CD4-positive, alpha-beta T cell treated with Interleukin-1 beta for 1 hour (primary cell): ENCODE measurements around the gene MPPED1.

Source experiments
- DNase-seq, 2 donors: peaks; one replicate each; pipeline ENCODE4 v3.0.0-alpha.2; 2020 to 2022

MPPED1 gene

GRCh38 chr22:43550024-43550620 is 138.3 kb downstream of the MPPED1 start:
- no peak for DNase-seq

DNA sequence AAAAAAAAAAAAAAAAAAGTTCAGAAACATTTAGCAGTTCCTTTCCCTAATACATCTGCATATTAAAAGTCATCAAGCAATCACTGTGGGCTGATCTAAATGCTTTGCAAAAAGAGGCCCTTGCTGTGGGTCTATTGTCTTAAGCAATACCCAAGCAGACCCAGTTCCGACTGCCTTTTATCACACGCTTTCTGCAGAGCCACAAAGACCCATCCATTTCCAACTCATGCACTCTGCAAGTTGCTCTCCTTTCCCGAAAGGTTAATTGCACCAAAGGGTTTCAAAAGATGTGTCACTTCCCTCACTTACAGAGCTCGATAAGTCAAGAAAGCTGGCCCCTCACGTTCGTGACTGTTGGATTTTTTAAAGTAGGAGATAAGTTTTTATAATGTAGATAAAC is 138.9 kb downstream of the MPPED1 start:
- DNase-seq: no peak

DNA sequence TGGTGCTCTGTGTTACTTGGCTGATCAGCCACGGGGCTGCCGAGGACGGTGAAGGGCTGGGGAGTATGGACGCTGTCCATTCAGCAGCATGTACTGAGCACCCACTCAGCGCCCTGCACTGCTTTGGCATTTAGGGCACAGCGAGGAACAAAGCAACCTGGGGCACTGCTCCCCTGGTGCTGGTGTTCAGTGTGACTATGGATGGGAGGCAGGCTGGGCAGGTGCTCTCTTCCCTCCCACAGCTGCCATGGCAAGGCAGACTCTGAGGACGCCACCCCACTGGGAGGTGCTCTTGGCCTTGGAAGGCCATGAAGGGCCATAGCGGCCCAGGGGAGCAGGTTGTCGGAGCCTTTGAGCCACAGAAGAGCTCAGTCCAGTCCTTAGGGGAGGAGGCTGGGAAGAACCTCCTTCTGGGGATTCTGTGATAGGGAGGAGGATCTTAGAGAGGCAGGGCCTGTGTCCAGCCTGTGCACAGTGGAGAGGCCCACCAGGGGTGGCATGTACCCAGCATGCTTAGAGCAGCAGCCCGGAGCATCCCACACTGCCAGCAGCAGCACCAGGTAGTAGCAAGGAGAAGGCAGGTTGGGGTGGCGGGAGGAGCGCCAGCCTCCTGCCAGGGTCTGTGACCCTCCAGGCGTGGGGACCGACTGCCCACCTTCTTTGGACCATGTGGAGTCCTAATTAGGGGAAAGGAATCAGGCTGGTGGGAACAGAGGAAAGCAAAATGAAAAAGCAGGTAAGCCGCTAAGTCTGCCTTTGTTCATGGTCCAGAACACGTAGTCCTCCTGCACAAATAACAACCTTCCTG is 141.8 kb downstream of the MPPED1 start:
- no peak for DNase-seq

DNA sequence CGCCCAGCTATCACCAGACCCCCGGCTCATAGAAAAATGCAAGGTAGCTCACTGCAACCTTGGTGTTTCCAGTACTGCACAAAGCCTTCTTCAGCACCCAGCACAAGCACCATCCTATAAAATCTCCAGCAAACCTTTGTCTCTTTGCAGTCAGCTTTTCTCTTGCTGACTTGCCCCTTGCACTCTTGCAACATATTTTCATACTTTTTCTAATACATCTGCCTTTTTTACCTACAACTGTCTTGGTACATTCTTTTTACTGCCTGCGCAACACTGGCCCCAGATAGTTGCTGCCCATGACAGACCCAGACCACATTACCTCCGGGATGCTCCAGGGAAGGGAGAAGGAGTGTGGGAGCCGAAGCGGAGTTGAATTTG is 142.4 kb downstream of the MPPED1 start:
- no peak for DNase-seq

- no peak for DNase-seq
These were observed 143.0 kb downstream of the MPPED1 start for GRCh38 chr22:43554694-43555365.

DNA sequence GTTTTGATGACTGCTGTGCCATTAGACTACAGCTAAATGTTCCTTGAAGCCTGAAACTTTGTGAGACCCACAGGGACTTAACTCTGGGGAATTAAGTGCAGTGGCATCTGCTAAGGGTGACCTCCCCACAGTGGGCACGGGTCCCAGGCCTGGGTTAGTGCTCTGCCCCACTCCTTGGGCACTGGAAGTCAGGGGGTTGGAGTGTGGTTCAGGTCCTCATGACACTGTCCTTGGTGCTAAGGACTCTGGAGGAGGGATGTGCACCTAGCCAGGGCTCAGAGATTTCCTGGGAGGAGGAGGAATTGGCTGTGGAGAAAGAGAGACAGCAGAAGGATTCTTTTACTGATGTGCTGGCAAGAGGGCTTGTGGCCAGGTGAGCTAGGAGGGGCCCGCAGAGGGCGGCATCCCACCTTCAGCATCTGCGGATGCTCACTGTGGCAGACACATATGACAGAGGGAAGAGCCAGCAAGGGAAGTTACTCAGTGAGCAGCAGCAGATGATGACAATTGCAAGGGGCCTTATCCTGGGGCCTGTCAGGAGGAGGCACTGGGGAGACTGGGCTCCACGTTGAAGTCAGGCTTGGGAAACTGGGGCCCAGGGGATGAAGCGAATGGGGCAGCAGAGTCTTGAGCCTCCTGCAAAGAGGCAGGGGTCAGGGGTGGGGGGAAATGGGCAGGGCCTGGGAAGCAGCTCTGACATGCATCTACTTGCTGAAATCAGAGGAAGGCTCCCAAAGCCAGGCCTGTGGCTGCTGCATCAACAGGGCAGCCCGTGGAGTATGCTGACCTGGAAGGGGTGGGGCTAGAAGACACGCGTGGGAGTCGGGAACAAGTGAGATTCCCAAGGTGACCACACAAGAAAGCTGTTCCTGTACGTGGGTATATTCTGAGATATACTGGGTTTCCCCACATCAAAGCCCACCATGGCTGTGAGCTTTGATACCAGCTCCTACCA is 144.0 kb downstream of the MPPED1 start:
- DNase-seq: no peak
